ENCODE measurements around the gene PPP1R13L. TPM values are rescaled to one million over a fixed set of nuclear protein-coding genes. Genes with fewer than 3 reads are reported as not detected.

PPP1R13L gene, protein sequence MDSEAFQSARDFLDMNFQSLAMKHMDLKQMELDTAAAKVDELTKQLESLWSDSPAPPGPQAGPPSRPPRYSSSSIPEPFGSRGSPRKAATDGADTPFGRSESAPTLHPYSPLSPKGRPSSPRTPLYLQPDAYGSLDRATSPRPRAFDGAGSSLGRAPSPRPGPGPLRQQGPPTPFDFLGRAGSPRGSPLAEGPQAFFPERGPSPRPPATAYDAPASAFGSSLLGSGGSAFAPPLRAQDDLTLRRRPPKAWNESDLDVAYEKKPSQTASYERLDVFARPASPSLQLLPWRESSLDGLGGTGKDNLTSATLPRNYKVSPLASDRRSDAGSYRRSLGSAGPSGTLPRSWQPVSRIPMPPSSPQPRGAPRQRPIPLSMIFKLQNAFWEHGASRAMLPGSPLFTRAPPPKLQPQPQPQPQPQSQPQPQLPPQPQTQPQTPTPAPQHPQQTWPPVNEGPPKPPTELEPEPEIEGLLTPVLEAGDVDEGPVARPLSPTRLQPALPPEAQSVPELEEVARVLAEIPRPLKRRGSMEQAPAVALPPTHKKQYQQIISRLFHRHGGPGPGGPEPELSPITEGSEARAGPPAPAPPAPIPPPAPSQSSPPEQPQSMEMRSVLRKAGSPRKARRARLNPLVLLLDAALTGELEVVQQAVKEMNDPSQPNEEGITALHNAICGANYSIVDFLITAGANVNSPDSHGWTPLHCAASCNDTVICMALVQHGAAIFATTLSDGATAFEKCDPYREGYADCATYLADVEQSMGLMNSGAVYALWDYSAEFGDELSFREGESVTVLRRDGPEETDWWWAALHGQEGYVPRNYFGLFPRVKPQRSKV
- 3.6 and 21.0 TPM in 2 replicates for total RNA-seq (2014; rRNA removed; shearing (Covaris generic))

DNA sequence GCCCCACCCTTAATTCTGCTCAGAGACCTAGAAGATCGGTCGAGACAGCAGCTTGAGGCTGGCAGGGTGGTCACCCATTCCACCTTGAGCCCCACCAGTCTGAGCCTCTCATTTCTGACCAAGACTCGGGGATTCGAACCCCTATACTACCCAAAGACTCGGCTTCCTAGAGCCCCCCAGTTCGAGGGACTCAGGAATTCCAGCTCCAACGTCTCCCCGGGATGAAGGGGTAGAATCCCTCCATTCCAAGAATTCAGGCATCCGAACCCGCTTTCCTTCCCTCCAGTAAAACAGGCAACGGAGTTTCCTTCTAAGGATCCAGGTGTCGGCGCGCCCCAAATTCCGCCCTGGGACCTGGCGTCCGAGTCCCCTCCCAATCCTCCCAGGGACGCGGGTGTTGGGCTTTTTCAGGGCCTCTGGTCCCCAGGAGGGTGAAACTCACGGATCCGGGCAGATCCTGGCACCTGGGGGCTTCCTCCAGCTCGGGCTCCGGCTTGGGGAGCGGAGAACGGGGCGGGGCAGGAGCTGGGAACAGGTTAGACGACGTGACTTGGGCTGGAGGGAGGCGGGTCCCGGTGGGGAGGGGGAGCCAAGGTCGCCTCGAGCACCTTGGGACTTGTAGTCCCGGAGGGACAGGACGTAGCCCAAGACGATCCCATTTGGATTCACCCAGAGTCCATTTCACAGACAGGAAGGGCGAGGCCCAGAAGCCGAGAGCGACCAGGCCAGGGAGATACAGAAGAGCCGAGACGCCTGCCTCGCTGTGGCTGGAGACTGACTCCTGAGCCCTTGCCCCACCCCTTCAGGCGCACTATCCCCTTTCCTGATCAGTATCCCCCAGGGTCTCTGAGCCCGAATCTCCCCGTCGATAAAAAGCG lies at the start of gene PPP1R13L:
Gene PPP1R13L, minus strand, starts transcription at position 513 of the 878 bp plus-strand sequence. CDS start 6,751 bp downstream, outside the sequence.
- in situ Hi-C loops (cut with HindIII; ENCODE audit: low sequenced_read_pairs), result no loop called here
- DNase-seq (ENCODE audit: low spot score), result peak; percentile 63

DNA sequence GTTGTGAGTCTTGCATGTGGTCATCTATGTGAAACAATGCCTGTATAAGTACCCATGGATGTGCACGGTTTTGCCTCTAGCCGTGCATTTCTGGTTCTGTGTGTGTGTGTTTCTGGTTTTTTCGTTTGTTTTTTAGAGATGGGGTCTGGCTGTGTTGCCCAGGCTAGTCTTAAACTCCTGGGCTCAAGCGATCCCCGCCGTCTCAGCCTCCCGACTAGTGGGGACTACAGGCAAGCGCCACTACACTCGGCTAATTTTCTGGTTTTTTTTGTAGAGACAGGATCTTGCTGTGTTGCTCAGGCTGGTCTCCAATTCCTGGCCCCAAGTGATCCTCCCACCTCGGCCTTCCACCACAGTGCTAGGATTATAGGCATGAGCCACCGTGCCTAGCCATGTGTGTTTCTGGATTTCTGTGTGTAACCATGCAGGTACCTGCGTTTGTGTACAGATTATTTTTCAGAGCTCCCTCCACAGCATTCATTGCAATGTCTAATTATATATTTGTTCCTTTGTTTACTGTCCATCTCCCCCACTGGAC lies 47.0 kb upstream of the PPP1R13L start:
- no peak for DNase-seq (ENCODE audit: low spot score)
- in situ Hi-C loops (cut with HindIII; ENCODE audit: low sequenced_read_pairs), result no loop called here

DNA sequence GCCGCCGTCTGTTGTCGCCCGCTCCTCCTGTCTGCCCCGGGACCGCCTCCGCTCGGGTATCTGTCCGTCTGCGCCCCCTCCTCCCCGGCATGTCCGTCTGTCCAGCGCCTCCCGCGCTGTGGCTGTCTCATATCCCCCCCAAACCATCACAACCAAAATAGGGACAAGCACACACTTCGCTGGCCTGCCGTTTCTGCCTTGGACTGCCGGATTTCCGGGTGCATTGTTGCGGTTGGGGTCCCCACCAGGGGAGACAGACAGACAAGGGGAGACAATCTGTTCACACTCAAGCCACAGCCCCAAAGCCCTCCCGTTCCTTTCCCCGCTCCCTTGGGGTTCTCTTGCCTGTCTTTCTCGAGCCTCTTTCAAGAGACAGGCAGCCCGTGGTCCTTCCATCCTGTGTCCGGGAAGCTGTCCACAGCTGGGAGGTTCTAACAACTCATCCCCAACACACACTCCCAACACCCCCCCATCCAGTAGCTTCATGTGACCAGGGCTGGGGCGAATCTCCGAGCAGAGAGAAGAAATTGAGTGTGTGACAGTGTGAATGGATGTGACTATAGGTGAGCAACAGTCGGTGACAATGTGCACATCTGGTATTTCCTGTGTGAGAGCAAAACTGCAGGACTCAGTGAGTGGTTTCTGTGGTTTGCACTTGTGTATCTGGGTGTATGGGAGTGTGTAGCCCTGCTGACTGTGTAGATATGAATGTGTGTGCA lies 46.4 kb upstream of the PPP1R13L start:
- in situ Hi-C loops (cut with HindIII; ENCODE audit: low sequenced_read_pairs), result no loop called here
- no peak for DNase-seq (ENCODE audit: low spot score)

DNA sequence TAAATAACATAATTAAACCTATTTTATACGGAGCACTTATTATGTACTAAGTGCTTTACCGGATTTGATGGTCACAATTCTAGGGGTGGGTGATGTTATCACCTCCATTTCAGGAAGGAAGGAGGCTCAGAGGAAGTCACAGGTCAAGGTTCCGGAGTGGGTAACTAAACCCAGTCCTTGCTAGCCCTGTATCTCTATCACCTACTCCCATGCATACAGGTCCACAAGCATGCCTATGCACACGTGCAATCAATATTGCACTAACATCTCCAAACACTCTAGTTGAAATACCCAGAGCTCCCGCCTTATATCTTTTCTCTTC lies 45.1 kb upstream of the PPP1R13L start:
- in situ Hi-C loops (cut with HindIII; ENCODE audit: low sequenced_read_pairs), result no loop called here

DNA sequence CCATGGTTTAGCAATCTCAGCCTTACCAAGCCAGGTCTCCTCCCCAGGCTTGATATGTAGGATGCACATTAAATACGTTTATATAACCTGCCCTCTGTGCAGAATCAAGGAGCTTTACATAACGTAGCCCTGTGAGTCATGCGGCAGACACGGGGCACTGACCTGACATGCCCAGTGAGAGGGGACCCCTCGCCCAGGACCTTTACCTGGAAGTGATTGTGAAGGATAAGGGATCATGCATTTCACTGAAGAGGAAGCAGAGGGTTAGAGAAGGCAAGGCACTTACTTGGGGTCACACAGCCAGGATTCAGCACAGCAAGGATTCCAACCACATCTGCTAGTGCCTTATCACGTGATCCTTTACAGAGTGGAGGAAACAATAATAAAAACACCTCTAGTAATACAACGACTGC lies 44.0 kb upstream of the PPP1R13L start:
- in situ Hi-C loops (cut with HindIII; ENCODE audit: low sequenced_read_pairs), result no loop called here

More for the DNA sequence above, 45.1 kb upstream of the PPP1R13L start:
- DNase-seq (ENCODE audit: low spot score), result no peak

DNA sequence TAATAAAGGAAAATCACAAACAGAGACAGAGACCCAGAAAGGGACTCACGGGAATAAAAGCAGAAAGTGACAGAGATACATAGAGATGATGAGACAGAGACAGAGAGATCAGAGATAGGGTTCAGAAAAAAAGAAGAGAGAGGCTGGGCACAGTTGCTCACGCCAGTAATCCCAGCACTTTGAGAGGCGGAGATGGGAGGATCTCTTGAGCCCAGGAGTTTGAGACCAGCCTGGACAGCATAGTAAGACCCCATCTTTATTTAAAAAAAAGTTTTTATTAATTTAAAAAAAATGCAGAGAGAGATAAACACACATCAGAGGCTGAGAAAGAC lies 43.5 kb upstream of the PPP1R13L start:
- no peak for DNase-seq (ENCODE audit: low spot score)
- in situ Hi-C loops (cut with HindIII; ENCODE audit: low sequenced_read_pairs), result no loop called here

More for the DNA sequence above, 44.0 kb upstream of the PPP1R13L start:
- DNase-seq (ENCODE audit: low spot score), result no peak

DNA sequence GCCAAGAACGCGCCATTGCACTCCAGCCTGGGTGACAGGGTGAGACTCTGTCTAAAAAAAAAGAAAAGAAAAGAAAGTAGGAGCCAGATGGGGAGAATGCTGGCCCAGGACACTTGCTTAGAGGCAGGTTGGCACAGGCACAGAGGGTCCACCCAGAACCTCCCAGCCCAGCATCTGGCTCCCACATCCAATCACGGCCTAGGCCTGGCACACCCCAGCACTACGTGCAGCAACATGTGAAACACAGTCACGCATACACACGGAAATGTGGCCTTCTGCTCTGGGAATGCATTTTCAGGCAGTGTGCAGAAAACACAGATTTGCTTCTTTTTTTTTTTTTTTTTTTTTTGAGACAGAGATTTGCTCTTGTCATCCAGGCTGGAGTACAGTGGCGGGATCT lies 42.1 kb upstream of the PPP1R13L start:
- no peak for DNase-seq (ENCODE audit: low spot score)
- in situ Hi-C loops (cut with HindIII; ENCODE audit: low sequenced_read_pairs), result no loop called here

DNA sequence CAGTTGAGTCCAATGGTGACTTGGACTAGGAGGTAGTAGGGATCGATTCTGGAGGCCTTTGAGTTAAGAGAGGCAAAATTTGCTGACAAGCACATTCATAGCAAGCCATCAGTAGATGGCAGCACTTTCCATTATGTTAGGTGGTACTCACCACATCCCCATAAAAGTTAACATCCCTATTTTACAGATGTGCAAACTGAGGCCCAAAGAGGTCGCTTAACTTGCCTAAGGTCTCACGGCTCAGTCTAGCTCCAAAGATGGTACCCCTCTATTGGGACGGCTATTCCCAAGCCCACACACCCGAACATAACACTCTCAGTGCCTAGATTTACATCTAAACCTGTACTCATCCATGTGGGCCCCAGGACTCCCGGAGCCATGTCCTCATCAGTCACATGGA lies 41.4 kb upstream of the PPP1R13L start:
- in situ Hi-C loops (cut with HindIII; ENCODE audit: low sequenced_read_pairs), result no loop called here
- DNase-seq (ENCODE audit: low spot score), result peak; percentile 30

DNA sequence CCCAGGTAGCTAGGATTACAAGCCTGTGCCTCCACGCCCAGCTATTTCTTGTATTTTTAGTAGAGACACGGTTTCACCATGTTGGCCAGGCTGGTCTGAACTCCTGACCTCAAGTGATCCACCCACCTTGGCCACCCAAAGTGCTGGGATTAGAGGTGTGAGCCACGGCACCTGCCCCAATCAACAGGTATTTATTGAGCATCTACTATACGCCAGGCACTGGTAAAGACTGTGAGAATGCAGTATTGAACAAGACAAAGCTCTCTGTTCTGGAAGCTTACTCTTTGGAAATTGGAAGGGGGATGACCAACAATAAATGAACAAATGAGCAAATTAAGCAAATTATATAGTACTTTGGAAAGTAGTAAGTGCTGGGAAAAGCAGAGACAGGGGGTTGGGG lies 40.3 kb upstream of the PPP1R13L start:
- in situ Hi-C loops (cut with HindIII; ENCODE audit: low sequenced_read_pairs), result no loop called here
- no peak for DNase-seq (ENCODE audit: low spot score)

DNA sequence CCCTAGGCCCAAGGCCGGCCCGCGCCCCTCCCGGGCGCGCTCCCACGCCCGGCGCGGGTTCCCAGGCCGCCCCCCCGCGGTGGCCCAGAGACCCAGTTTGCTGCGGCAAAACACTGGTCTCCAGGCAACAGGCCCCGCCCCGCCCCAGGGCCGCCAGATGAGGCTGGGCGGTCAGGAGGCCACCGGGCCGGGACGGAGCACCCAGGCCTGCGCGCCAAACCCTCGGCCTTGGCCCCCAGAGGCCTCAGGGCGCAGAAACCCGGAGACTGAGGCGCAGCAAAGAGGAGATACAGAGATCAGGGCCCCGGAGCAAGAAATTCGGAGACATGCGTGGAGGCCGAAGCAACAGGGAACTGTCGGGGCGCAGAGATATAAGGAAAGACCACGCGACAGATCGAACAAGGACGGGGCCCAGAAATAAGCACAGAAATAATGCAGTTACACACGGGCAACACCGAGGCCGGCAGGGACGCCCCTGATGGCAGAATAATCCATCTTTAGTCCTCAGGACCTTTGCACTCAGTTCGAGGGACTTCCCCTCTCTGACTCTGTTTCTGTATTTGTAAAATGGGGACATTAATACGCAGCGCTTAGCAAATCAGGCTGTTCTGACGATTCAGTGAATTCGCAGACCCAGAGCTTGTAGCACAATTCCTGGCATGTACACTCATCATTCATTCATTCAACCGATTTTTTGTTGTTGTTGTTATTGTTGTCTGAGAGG lies 39.6 kb upstream of the PPP1R13L start:
- in situ Hi-C loops (cut with HindIII; ENCODE audit: low sequenced_read_pairs), result no loop called here
- DNase-seq (ENCODE audit: low spot score), result peak; percentile 72

DNA sequence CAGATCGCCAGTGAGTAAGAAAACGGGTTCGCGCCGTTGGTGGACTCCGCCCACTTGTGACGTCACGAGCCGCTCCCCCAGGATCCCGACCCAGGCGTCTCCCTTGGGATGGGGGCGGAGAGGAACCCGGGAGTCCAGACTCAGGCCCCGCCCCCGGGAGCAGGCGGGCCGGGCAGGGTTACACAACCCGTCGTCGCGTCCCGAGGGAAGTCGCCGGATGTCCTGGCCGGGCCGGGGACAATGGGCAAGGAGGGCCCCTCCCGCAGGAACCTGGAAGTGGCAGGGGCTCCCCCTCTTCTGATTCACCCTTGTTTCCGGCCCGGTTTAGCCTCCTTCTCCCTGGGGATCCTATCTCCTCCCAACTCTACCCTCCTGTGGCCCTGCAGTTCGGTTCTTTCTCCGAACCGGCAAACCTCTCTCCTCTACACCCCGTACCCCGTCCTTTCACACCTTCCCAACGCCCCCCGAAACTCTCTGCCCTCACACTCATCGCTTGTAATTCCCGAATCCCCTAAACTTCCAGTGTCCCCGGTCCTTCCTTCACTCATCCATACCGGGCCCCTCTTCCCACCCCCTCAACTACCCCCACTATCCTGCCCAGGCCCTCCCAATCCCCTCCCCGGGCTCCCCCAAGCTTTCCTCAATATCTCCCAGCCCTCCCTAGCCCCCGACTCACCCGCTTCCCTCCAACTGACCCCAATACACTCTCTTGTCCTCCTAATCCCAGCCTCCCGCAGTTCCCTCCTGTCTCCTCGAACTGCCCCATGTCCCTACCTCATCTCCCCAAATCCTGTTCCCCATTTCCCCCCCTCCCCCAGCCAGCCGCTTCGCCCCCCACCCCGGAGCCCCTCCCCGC lies 38.8 kb upstream of the PPP1R13L start:
- DNase-seq (ENCODE audit: low spot score), result peak; percentile 63
- in situ Hi-C loops (cut with HindIII; ENCODE audit: low sequenced_read_pairs), result no loop called here

DNA sequence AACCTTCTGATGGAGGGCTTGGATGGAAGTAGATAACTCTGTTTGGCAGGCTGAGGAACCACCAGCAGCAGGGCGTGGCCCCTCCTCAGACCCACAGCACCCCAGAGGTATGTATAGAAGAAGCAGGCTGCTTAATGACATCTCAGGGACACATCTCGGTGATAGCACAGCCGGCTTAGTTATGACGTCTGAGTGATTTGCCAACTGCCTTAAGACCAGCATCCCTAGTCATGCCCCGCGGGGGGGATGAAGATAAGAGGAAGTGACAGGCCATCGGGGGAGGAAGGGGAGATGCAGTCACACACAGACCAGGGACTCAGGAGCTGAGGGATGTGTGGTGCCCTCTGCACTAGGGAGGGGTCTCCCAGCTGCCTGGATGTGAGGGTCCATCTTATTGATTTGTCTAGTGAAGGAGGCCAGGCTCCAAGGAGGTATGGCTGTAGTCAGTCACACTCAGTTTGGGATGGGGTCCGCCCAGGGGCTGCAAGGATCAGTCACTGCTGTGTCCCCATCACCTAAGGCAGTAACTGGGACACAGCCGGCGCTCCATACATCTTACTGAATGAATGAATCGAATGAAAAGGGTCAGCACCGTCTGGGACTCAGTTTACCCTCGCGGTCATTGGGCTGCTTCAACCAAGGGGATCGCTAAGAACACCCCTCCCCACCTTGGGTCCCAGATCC lies 38.1 kb upstream of the PPP1R13L start:
- in situ Hi-C loops (cut with HindIII; ENCODE audit: low sequenced_read_pairs), result no loop called here
- DNase-seq (ENCODE audit: low spot score), result no peak

DNA sequence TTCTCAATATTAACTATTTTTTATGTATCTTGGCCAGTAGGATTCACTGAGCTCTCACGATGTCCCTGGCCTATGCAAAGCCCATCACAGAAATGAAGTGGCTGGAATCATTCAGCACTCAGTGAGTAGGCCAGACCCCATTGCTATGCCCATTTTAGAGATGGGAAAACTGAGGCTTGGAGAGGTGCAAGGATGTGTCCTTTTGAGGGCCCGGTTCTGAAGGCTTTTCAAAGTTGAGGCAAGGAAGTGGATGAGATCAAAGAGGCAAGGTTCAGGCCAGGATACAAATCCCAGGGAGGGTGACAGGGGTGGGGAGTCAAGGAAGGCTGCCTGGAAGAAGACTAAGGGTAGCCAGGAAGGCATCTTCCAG lies 37.5 kb upstream of the PPP1R13L start:
- DNase-seq (ENCODE audit: low spot score), result no peak
- in situ Hi-C loops (cut with HindIII; ENCODE audit: low sequenced_read_pairs), result no loop called here

DNA sequence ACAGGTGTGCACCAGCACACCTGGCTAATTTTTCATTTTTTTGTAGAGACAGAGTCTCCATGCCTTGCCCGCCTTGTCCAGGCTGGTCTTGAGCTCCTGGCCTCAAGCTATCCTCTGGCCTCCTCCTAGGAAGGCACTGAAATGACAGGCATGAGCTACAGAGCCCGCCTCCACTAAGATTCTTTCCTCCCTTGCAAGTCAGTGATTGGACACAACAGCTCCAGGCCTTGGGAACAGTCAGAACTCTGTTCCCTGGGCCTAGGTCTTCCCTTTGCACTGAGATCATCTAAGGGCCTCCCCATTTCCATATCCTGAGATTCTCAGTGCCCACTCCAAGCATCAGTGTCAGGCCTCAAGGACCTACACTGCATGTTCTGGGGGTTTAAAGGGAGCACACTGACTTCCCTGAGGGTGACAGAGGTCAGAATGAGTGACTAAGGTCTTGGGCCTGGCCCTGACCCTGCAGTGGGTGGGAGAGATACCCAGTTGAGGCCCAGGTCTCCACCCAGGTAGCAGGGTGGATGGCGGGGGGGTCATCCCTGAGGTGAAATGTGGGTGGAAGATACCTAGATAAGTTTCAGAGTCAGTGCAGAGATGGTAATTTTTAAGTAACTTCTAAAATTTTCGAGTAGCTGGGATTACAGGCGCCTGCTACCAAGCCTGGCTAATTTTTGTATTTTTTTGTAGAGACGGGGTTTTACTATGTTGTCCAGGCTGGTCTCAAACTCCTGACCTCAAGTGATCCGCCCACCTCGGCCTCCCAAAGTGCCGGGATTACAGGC lies 36.2 kb upstream of the PPP1R13L start:
- peak; percentile 48 for DNase-seq (ENCODE audit: low spot score)
- in situ Hi-C loops (cut with HindIII; ENCODE audit: low sequenced_read_pairs), result no loop called here

DNA sequence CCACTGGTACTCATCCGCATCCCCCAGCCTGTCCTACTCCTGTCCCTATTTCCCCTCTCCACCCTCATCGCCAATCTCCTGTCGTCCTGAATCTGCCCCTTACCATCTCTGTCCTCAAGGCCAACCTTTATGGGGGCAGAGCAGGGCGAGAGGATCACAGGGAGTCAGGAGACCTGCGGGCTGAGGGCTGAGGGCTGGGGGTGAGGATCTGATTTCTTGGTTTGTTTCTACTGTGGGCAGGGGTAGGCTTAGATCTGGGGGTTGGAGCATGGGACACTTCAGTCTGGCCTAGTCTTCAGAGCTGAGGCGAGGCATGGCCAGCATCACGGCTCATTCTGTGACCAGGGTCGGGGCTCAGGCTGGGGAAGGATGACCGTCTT lies 35.4 kb upstream of the PPP1R13L start:
- in situ Hi-C loops (cut with HindIII; ENCODE audit: low sequenced_read_pairs), result no loop called here
- no peak for DNase-seq (ENCODE audit: low spot score)

DNA sequence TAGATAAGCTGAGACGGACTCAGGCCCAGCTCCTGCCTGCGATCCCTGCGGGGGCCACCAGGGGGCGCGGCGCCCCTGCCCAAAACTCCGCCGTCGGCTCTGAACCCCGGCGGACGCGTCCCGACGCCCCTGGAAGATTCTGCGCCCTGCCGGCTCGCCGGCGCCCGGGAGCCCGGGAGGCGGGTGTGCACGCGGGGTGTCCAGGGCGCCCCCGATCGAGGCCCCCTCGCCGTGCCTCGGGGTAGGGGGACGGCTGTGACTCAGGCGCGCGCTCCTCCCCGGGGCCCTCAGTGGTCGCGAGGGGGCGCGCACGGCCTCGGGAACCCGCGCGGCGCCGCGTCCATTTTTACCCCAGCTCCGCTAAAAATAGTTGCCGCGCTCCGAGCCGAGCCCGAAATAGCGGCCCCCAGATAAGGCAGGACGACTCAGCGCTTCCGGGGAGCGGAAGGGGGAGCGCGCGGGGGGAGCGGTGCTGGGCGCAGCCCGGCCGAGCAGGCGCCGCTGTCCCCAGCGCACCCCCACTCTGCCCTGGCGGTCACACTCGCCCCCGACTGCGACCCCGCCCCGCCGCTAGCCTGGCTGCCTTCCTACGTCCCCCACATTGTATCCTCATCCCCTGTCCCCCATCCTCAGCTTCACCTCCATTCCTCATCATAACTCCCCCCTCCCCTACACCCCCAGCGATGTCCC lies 34.8 kb upstream of the PPP1R13L start:
- in situ Hi-C loops (cut with HindIII; ENCODE audit: low sequenced_read_pairs), result no loop called here
- peak; percentile 84 for DNase-seq (ENCODE audit: low spot score)

Data from G401 (cell line).